ENCODE data around the gene EIF4E1B. TPM values are rescaled to one million over a fixed set of nuclear protein-coding genes. Genes with fewer than 3 reads are reported as not detected.

EIF4E1B gene
- total RNA-seq, 1 experiment from 2014 or later = not detected

- ChIA-PET CTCF (interaction anchor here (0.5 kb wide), 1 partner anchor 442 kb away, joined by 3 read pairs; no protein-coding TSS in a partner anchor), POLR2A (ENCODE audit: low non-redundant PET) (no interaction called here)
- BruUV-seq (replicated peaks) = no TSS peak
- TF ChIP-seq EZH2 (IDR thresholded peaks at IDR 0.05; ENCODE audit: borderline replicate concordance, low read depth, low read length, poor library complexity, severe bottlenecking) = no peak
- TF ChIP-seq CTCF (conservative IDR thresholded peaks at IDR 0.05; ENCODE audit: low read depth, low read length) = no peak
- H3K27ac ChIP-seq (ENCODE audit: low read depth, low read length, poor library complexity, severe bottlenecking) = no peak overlapping the region
- no peaks in the 10 kb centered on the region for H3K36me3 ChIP-seq (ENCODE audit: insufficient read depth, low read length, poor library complexity, severe bottlenecking)
- H3K9me3 ChIP-seq (ENCODE audit: low read depth, low read length, poor library complexity, severe bottlenecking) = no peaks in the 10 kb centered on the region
- no peaks in the 10 kb centered on the region for H3K4me1 ChIP-seq (ENCODE audit: insufficient read depth, low read length, poor library complexity, severe bottlenecking)
- DNase-seq (ENCODE audit: low spot score) = no peak
- intact Hi-C loops (cut with micrococcal nuclease; ENCODE audit: unreplicated experiment) = no loop called here
- H3K4me3 ChIP-seq (ENCODE audit: low read depth, low read length, poor library complexity, severe bottlenecking) = no peak overlapping the region
- no peaks in the 10 kb centered on the region for H3K27me3 ChIP-seq (replicated peaks; ENCODE audit: insufficient read depth, low read depth, low read length, poor library complexity)
Measured at GRCh38 chr5:176646049-176646706, 15.7 kb downstream of the EIF4E1B start.

GRCh38 chr5:176646707-176647029, 16.2 kb downstream of the EIF4E1B start:
- TF ChIP-seq CTCF (conservative IDR thresholded peaks at IDR 0.05; ENCODE audit: low read depth, low read length) (no peak), EZH2 (IDR thresholded peaks at IDR 0.05; ENCODE audit: borderline replicate concordance, low read depth, low read length, poor library complexity, severe bottlenecking) (no peak)
- no peaks in the 10 kb centered on the region for H3K9me3 ChIP-seq (ENCODE audit: low read depth, low read length, poor library complexity, severe bottlenecking)
- CTCF ChIA-PET = interaction anchor here (0.5 to 2.3 kb wide), 2 partner anchors 14 to 441 kb away, joined by 3 to 11 read pairs; no protein-coding TSS in a partner anchor
- peak overlapping the region; percentile 58 for H3K27ac ChIP-seq (ENCODE audit: low read depth, low read length, poor library complexity, severe bottlenecking)
- no peak for DNase-seq (ENCODE audit: low spot score)
- H3K36me3 ChIP-seq (ENCODE audit: insufficient read depth, low read length, poor library complexity, severe bottlenecking) = no peaks in the 10 kb centered on the region
- H3K4me3 ChIP-seq (ENCODE audit: low read depth, low read length, poor library complexity, severe bottlenecking) = peak overlapping the region; percentile 79
- BruUV-seq (replicated peaks) = no TSS peak
- POLR2A ChIA-PET (ENCODE audit: low non-redundant PET) = no interaction called here
- H3K4me1 ChIP-seq (ENCODE audit: insufficient read depth, low read length, poor library complexity, severe bottlenecking) = no peaks in the 10 kb centered on the region
- intact Hi-C loops (cut with micrococcal nuclease; ENCODE audit: unreplicated experiment) = no loop called here
- no peaks in the 10 kb centered on the region for H3K27me3 ChIP-seq (replicated peaks; ENCODE audit: insufficient read depth, low read depth, low read length, poor library complexity)

GRCh38 chr5:176647030-176647842, 16.8 kb downstream of the EIF4E1B start, which contains the start of gene TSPAN17:
TSS of gene TSPAN17 (plus strand) at chr5:176647484. CDS start at chr5:176647616, 132 bp downstream.
- ChIA-PET CTCF (interaction anchor here (0.5 to 2.3 kb wide), 2 partner anchors 14 to 440 kb away, joined by 3 to 11 read pairs; no protein-coding TSS in a partner anchor), POLR2A (ENCODE audit: low non-redundant PET) (no interaction called here)
- BruUV-seq (replicated peaks) = no TSS peak
- intact Hi-C loops (cut with micrococcal nuclease; ENCODE audit: unreplicated experiment) = no loop called here
- Histone ChIP-seq H3K9me3 (ENCODE audit: low read depth, low read length, poor library complexity, severe bottlenecking) (no peaks in the 10 kb centered on the region), H3K4me1 (ENCODE audit: insufficient read depth, low read length, poor library complexity, severe bottlenecking) (no peaks in the 10 kb centered on the region), H3K27me3 (replicated peaks; ENCODE audit: insufficient read depth, low read depth, low read length, poor library complexity) (no peaks in the 10 kb centered on the region), H3K4me3 (ENCODE audit: low read depth, low read length, poor library complexity, severe bottlenecking) (peak within 1 kb of the TSS; percentile 79), H3K36me3 (ENCODE audit: insufficient read depth, low read length, poor library complexity, severe bottlenecking) (no peaks in the 10 kb centered on the region), H3K27ac (ENCODE audit: low read depth, low read length, poor library complexity, severe bottlenecking) (peak within 1 kb of the TSS; percentile 82)
- DNase-seq (ENCODE audit: low spot score) = peak; percentile 97
- TF ChIP-seq CTCF (conservative IDR thresholded peaks at IDR 0.05; ENCODE audit: low read depth, low read length) = peak; percentile 31; the same call in 1 of the 2 replicates
- TF ChIP-seq EZH2 (IDR thresholded peaks at IDR 0.05; ENCODE audit: borderline replicate concordance, low read depth, low read length, poor library complexity, severe bottlenecking) = no peak
